Bronchial epithelial cell (primary cell): ENCODE measurements around the gene MRPL22. TPM values are rescaled to one million over a fixed set of nuclear protein-coding genes. Genes with fewer than 3 reads are reported as not detected.

Experiments
- DNase-seq: peaks from one replicate; pipeline ENCODE4 v3.0.0-alpha.2; 2010; ENCODE audit warnings: low read depth
- FAIRE-seq: peaks from 2 replicates; lab custom pipeline; 2011; peaks lifted over from hg19 to GRCh38; lab: Jason Lieb, UNC
- H3K27me3 ChIP-seq: 2 replicates; pipeline ENCODE4 v1.5.1; 2011; ENCODE audit warnings: low read length; ENCODE audit not compliant: control insufficient read depth, insufficient read depth
- H3K36me3 ChIP-seq: 2 replicates; pipeline ENCODE4 v1.5.1; 2011; ENCODE audit warnings: low read length; ENCODE audit not compliant: control insufficient read depth, insufficient read depth
- H3K4me3 ChIP-seq: 2 replicates; pipeline ENCODE4 v1.5.1; 2011; ENCODE audit warnings: mild to moderate bottlenecking, low read depth, low read length, control low read depth
- total RNA-seq: library from RNA; depleted of rRNA; stranded (reverse); fragments of >200 nt; gene quantifications from 2 replicates; pipeline ENCODE4 v1.2.1, GENCODE V29; 2014
- TF ChIP-seq, protein P1 (sequence below): IDR thresholded peaks from 2 replicates; pipeline ENCODE4 v1.5.1; 2011; ENCODE audit warnings: mild to moderate bottlenecking, moderate library complexity, low read length, control low read depth, inconsistent platforms; ENCODE audit not compliant: insufficient read depth, severe bottlenecking

MRPL22 gene
- total RNA-seq, result 14.2 and 30.7 TPM in 2 replicates

DNA sequence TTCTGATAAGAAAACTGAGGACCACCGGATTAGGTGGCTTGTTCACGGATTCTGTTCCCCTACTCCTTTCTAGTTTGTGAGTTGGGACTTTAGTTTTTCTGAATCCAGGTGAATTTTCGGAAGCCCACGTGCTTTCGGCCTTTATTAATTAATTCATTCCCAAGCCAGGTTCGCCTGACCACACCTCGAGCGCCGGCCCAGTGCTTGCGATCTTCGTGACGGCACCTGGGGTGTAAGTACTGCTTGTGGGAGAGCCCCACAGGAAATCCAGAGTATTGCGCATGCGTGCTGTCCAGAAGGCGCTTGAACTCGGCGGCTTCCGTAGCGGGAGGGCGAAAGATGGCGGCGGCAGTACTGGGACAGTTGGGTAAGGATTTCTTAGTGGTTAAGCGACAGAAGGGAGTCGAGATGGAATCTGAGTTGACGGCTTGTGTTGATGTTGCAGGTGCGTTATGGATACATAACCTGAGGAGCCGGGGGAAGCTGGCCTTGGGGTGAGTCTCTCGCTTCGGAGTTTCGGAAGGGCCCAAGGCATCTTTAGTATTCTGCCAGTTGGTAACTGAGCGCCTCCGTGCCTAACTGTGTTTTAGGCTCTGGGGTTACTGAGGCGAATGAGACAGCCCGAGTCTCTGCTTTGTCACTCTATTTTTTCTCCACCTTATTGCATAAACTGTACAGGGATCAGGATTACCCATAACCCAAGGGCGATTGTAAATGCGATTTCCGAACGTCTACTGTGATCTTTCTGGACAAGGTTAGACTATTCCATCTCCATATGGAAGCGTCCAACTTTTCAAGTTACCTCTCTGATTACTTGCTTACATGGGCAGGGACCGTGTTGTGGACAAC is at the start of gene MRPL22:
Gene MRPL22 (plus strand): TSS at position 302 of the 849 bp plus-strand sequence. CDS start 38 bp downstream, at position 340.
- FAIRE-seq, result no peak

DNA sequence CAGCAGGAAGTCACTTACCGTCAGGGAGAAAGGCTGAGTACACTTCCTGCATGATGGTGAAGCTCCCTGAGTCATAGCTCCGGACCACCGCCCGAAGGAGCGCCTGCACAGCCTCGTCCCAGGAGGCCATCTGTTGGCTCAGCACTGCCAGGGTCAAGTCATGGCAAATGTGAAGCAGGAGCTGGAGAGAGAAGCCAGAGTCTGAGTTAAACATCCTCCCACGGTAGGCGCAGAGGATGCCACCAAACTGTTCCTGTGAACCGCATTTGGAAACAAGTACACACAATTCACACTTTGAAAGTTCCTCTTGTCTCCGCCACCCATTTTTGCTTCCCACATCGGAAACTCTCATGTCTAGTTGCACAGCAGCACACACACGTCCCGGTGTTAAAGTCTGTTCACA is 48.5 kb upstream of the MRPL22 start:
- TF ChIP-seq, protein P1, sequence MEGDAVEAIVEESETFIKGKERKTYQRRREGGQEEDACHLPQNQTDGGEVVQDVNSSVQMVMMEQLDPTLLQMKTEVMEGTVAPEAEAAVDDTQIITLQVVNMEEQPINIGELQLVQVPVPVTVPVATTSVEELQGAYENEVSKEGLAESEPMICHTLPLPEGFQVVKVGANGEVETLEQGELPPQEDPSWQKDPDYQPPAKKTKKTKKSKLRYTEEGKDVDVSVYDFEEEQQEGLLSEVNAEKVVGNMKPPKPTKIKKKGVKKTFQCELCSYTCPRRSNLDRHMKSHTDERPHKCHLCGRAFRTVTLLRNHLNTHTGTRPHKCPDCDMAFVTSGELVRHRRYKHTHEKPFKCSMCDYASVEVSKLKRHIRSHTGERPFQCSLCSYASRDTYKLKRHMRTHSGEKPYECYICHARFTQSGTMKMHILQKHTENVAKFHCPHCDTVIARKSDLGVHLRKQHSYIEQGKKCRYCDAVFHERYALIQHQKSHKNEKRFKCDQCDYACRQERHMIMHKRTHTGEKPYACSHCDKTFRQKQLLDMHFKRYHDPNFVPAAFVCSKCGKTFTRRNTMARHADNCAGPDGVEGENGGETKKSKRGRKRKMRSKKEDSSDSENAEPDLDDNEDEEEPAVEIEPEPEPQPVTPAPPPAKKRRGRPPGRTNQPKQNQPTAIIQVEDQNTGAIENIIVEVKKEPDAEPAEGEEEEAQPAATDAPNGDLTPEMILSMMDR, result no peak
- no peak for DNase-seq
- Histone ChIP-seq H3K36me3 (peaks cover 11% of the 10 kb centered on the region), H3K4me3 (no peak overlapping the region), H3K27me3 (no peaks in the 10 kb centered on the region)
- FAIRE-seq, result no peak

More for the DNA sequence above, at the start of gene MRPL22:
- peak; percentile 89 for DNase-seq
- Histone ChIP-seq H3K4me3 (peak within 1 kb of the TSS; percentile 79), H3K27me3 (no peaks in the 10 kb centered on the region), H3K36me3 (no peaks in the 10 kb centered on the region)
- TF ChIP-seq, protein P1, result no peak

DNA sequence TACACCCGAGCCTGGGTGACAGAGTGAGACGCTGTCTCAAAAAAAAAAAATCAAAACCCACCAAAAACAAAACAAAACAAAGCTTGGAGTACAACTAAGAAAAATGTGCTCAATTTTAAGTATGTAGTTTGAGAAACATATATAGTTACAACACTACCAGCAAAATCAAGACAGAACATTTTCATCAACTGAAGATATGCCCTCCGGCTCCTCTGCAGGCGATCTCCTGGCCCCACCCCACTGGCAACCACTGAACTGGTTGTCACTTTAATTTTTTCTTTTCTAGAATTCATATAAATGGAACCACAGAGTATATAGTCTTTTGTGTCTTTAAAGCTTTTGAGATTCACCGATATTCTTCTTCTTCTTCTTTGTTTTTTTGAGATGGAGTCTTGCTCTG is 47.5 kb upstream of the MRPL22 start:
- TF ChIP-seq, protein P1, result no peak
- H3K4me3 ChIP-seq, result no peak overlapping the region
- FAIRE-seq (no peak), DNase-seq (no peak)
- H3K27me3 ChIP-seq, result no peaks in the 10 kb centered on the region
- H3K36me3 ChIP-seq, result peaks cover 11% of the 10 kb centered on the region

DNA sequence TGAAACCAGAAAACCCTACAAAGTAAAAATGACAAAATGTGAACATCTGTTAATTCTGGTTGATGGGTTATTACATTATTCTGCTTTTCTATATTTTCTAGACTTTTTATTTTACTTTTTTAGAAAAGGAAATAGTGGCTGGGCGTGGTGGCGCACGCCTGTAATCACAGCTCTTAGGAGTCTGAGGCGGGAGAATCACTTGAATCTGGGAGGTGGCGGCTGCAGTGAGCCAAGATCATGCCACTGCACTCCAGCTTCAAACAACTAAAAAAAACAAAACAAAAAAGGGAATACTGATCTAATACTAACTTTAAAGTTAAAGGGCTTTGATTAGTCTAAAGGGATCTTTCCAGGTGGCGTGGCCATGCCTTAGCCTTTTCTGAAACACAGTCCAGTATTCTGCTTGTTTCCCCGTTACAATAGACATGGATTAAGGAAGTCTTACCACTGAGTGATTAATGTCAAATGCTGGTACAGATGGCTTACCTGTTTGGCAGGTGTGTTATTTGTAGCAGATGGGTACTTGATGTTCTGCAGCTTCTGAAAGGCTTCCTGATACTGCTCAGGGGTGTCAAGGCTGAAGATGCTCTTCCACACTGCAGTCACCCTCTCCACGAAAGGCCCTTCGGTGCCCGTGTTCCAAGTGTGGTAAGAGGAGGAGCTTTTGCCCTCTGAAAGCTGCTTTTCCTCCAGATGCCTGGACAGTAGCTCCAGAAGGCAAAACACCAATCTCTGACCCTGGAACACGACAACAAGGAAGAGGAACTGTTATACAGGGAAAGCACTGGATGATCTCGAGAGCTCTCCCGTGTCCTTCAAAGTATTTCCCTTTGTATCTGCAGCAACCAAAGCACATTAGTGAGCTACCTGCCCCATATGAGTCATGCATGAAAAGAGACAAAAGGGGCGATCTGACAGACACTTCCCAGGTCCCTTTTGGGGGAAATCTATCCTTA is 45.0 kb upstream of the MRPL22 start:
- Histone ChIP-seq H3K36me3 (peaks cover 13% of the 10 kb centered on the region), H3K4me3 (no peak overlapping the region), H3K27me3 (no peaks in the 10 kb centered on the region)
- FAIRE-seq (no peak), DNase-seq (no peak)
- TF ChIP-seq, protein P1, result no peak

DNA sequence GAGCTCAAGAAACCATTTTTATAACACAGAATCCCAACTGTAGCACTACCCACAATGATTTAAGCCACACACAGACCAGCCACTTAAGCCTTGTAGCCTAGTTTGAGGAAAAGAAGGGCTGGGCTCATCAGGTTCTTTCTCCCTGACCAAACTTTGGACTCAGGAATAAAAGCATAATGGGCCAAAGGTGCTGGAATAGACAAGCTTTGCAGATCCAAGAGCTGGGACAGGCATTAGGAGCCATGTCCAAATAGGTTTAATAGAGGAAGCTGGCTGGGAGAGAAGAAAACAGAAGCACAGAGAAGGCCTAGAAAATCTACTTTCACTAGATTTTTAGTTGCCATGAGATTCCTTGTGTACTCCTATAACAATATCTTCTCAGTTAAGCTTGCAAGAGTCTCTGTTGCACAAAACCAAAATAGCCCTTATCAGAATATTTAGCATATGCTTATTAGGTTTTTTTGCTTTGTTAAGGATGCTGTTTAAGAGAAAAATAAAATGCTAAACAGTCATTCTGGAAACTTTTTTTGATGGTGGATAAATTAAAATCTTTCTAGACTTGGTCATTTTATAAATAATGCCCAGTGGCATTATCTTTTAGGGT is 44.2 kb upstream of the MRPL22 start:
- H3K27me3 ChIP-seq, result no peaks in the 10 kb centered on the region
- TF ChIP-seq, protein P1, result no peak
- H3K36me3 ChIP-seq, result peaks cover 11% of the 10 kb centered on the region
- no peak overlapping the region for H3K4me3 ChIP-seq
- DNase-seq, result no peak
- FAIRE-seq, result no peak
